ENCODE measurements around the gene CHD3.
A peak's percentile ranks its signal among the peaks of the same experiment; 100 is the strongest.

The CHD3 gene

GRCh38 chr17:7875804-7876370 lies 12.7 kb upstream of the CHD3 start:
- no peak for DNase-seq

- no peak for DNase-seq
Observed at GRCh38 chr17:7878234-7878633, 10.4 kb upstream of the CHD3 start.

GRCh38 chr17:7880076-7880868 lies 8.3 kb upstream of the CHD3 start:
- DNase-seq: peak; percentile 11

DNA sequence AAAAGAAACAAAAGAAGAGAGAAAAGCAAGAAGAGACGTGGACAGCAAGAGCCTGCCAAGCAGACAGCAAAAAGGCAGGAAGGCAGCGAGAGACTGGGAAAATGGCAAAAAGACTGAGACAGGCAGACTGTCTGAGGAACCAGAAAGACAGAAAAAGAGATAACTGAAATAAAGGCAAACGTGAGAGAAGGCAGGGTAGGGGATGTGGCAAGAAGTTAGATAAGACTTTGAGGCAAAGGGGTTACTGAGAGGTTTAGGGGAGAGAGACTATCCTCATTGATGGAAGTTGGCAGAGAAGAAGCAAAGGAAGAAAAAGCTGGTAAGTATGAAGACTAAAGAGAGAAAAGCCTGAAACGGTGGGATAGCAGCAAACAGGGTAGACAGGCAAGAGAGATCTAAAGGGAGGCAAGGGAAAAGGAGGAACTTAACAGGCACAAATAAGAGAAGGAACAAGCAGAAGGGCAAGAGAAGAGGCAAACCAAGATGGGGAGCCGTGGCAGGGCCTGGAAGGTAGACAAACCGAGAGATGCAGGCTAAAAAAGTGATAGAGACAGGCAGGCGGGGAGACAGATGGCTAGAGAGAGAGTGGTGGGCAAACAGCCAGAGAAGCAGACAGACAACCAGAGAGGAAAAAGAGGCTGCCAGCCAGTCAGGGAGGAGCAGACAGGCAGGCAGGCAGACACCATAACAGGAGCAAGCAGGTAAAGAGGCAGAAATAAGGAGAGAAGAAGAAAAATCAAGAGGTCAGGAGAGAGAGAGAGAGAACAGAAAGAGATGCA lies 7.1 kb upstream of the CHD3 start:
- peak; percentile 73 for DNase-seq

DNA sequence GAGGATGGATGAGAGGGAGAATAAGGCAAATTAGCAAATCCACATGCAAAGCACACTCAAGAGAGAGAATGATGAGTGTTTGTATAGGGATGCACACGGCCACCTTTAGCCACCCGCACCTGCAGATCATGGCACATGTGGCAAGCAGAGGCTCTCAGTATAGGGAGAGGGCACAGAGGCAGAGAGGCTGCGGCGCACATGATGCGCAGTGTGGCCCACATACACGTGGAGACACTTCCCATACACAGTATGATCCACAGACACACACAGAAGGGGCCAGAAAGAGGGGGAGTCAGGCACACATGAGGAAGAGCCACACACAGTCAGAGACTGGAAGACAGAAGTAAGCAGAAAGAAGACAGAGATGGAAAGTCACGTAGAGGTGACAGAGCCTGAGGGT lies 6.5 kb upstream of the CHD3 start:
- no peak for DNase-seq

DNA sequence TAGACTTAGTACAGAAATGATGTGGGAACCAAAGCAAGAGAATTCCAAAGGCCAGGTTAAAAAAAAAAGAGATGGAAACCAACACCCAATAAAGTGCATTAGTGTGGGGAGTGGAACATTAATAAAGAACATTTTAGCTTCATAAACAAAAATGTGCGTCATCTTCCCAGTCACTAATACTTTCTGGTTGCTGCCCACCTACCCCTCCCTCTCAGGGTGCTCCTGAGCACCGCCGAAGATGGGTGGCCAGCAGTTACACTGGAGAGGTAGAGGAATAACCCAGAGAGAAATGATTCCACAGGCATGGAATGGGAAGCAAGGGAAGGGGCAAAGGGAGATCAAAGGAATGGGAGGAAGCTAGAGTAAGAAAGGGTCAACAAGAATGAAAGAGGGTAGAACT lies 6.0 kb upstream of the CHD3 start:
- DNase-seq: no peak

- no peak for DNase-seq
Observed at GRCh38 chr17:7883781-7884386, 4.7 kb upstream of the CHD3 start.

GRCh38 chr17:7884581-7885366 lies 3.8 kb upstream of the CHD3 start:
- no peak for DNase-seq

GRCh38 chr17:7885367-7886226 lies 3.0 kb upstream of the CHD3 start:
- DNase-seq: no peak

- DNase-seq: peak; percentile 8
Observed at GRCh38 chr17:7886227-7887037, 2.2 kb upstream of the CHD3 start.

- DNase-seq: peak; percentile 75
Observed at GRCh38 chr17:7887038-7887481, 1.5 kb upstream of the CHD3 start.

DNA sequence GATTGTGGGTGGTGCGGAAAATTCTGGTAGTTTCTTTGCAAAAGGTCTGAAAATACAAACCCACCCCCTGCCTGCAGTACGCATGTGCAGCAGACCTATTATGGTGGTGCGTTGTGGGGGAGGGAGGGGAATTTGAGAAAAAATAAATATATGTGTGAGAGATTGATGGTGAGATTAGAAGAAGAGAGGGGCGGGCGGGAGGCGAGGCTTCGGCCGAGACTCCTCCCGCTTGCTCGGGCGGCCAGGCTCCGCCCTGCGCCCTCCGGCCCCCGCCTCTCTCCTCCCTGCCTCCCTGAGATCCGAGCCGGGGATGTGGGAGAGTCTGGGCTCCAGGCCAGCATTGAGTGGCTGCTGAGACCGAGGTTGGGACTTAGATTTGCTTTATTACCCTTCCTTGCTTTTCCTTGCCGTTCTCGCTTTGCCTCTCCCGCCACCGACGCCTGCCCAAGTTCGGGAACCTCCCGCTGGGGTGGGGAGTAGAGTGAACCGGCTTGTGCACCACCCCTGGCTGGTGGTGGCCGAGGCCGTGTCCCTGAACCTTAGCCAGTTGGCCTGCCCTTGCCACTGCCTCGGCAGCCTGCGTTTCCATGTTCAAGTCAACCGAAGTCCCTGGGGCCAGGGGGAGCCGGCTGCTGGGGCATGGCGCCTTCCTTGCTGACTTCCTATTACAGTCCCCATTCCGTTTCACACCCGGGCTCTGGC lies 956 bp upstream of the CHD3 start:
- peak; percentile 90 for DNase-seq

GRCh38 chr17:7889166-7889955 lies 772 bp downstream of the CHD3 start:
- DNase-seq: peak; percentile 91

- DNase-seq: no peak
Observed at GRCh38 chr17:7893187-7893880, 4.7 kb downstream of the CHD3 start.

DNA sequence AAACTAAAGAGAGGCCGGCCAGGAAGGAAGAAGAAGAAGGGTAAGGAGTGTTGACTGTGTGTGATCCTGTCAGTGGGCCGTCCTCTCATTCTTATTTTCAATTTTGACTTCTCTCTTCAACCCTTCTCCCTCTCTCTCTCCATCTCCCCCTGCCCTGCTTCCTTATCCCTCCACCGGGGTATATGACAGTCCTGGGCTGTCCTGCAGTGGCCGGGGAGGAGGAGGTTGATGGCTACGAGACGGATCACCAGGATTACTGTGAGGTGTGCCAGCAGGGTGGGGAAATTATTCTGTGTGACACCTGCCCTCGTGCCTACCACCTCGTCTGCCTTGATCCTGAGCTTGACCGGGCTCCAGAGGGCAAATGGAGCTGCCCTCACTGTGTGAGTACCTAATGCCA lies 5.6 kb downstream of the CHD3 start:
- DNase-seq: no peak

DNA sequence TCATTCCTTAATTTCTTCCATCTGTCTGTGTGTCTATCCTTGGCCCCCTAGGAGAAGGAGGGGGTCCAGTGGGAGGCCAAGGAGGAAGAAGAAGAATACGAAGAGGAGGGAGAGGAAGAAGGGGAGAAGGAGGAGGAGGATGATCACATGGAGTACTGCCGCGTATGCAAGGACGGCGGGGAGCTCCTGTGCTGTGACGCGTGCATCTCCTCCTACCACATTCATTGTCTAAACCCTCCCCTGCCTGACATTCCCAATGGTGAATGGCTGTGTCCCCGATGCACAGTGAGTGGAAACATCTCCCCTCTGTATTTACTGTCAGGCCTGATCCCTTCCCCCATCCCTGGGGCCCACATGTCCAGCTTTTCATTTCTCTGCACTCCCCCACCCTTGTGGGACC lies 6.3 kb downstream of the CHD3 start:
- DNase-seq: no peak

DNA sequence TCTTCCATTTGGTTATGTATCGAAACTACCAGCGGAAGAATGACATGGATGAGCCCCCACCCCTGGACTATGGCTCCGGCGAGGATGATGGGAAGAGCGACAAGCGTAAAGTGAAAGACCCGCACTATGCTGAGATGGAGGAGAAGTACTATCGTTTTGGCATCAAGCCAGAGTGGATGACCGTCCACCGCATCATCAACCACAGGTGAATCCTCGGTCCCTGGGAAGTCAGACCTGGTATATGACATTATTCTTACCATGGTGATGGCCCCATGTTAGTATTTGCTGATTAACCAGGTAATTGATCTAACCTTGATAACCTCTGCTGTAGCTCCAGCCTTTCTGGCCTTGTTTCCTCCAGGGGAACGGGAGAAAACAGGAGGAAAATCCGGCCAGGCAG lies 8.5 kb downstream of the CHD3 start:
- DNase-seq: no peak

GRCh38 chr17:7897773-7898172 lies 9.2 kb downstream of the CHD3 start:
- no peak for DNase-seq

Measured in DMS 273 treated with DMSO at 0.1 percent for 48 hours (cell line).